Hematopoietic multipotent progenitor cell (in vitro differentiated cells): Measurements from ENCODE around the gene OVOL3. TPM values are rescaled to one million over a fixed set of nuclear protein-coding genes. Genes with fewer than 3 reads are reported as not detected.

Source experiments
- DNase-seq, 3 donors: peaks; one replicate each; pipeline ENCODE4 v3.0.0-alpha.2; 2011 to 2015; ENCODE audit warnings: low read depth in 2 of 3, low spot score in 2 of 3
- total RNA-seq: library from RNA; depleted of rRNA; stranded (reverse); fragments of >200 nt; gene quantifications from one replicate; pipeline ENCODE4 v1.2.3, GENCODE V29; 2012

The OVOL3 gene
- total RNA-seq, 1 donor = not detected

GRCh38 chr19:36099166-36099785 is 11.7 kb upstream of the OVOL3 start:
- DNase-seq = no peak

- peak in 1 of 3 donors; percentile 13 for DNase-seq
These were observed 10.5 kb upstream of the OVOL3 start for GRCh38 chr19:36100476-36100875.

- no peak for DNase-seq
These were observed 9.2 kb upstream of the OVOL3 start for GRCh38 chr19:36101550-36102327.

GRCh38 chr19:36103040-36103626 is 7.8 kb upstream of the OVOL3 start:
- no peak for DNase-seq

- no peak for DNase-seq
These were observed 6.9 kb upstream of the OVOL3 start for GRCh38 chr19:36103842-36104552.

- DNase-seq = no peak
These were observed 4.5 kb upstream of the OVOL3 start for GRCh38 chr19:36106441-36106840.

- DNase-seq = no peak
These were observed 4.0 kb upstream of the OVOL3 start for GRCh38 chr19:36106991-36107390.

- DNase-seq = no peak
These were observed 2.3 kb upstream of the OVOL3 start for GRCh38 chr19:36108684-36109083.

GRCh38 chr19:36111200-36111539 is 227 bp downstream of the OVOL3 start:
- DNase-seq = no peak

GRCh38 chr19:36112678-36113077 is 1.7 kb downstream of the OVOL3 start:
- DNase-seq = no peak

- no peak for DNase-seq
These were observed 2.5 kb downstream of the OVOL3 start for GRCh38 chr19:36113425-36113824.

GRCh38 chr19:36113894-36114720 is 3.2 kb downstream of the OVOL3 start:
- DNase-seq = peak in 2 of 3 donors; percentile 16 to 18

GRCh38 chr19:36114721-36115452 is 3.9 kb downstream of the OVOL3 start, which contains the start of gene POLR2I:
Gene POLR2I (minus strand): TSS chr19:36114875. CDS start chr19:36114856, 19 bp downstream.
- peak; percentile 98 to 100 (median 100) for DNase-seq

GRCh38 chr19:36115453-36116343 is 4.8 kb downstream of the OVOL3 start, which contains the start of gene TBCB:
Gene TBCB (plus strand): TSS chr19:36115468. CDS start chr19:36115561, 93 bp downstream.
- DNase-seq = no peak

- no peak for DNase-seq
These were observed 5.3 kb downstream of the OVOL3 start for GRCh38 chr19:36116344-36116637.

- no peak for DNase-seq
These were observed 9.4 kb downstream of the OVOL3 start for GRCh38 chr19:36120092-36120983.

GRCh38 chr19:36120984-36121358 is 10.0 kb downstream of the OVOL3 start:
- DNase-seq = no peak
